Skeletal muscle cell (primary cell): ENCODE results near the gene SCCPDH.
A peak's percentile ranks its signal among the peaks of the same experiment; 100 is the strongest.
"Not testable (repeated sequence)": the region's sequence is repeated elsewhere in the genome, so short reads cannot be mapped to it uniquely, and the experiment has no call there.

Experiments used
- DNase-seq: peaks from one replicate; pipeline ENCODE4 v3.0.0-alpha.2; 2010; ENCODE audit warnings: low read depth
- H3K4me3 ChIP-seq: 2 replicates; pipeline ENCODE4 v1.5.1; 2011; ENCODE audit warnings: low read depth, mild to moderate bottlenecking, control low read depth, low read length, moderate library complexity

The SCCPDH gene

GRCh38 chr1:246735735-246736134 lies 11.5 kb downstream of the SCCPDH start:
- no peak overlapping the region for H3K4me3 ChIP-seq
- DNase-seq: no peak

- H3K4me3 ChIP-seq: no peak overlapping the region
- DNase-seq: no peak
Measured at GRCh38 chr1:246742396-246742795, 18.2 kb downstream of the SCCPDH start.

- H3K4me3 ChIP-seq, DNase-seq: not testable (repeated sequence)
Measured at GRCh38 chr1:246746155-246746554, 21.9 kb downstream of the SCCPDH start.

GRCh38 chr1:246748006-246748405 lies 23.8 kb downstream of the SCCPDH start:
- DNase-seq: no peak
- no peak overlapping the region for H3K4me3 ChIP-seq

- H3K4me3 ChIP-seq: no peak overlapping the region
- DNase-seq: no peak
Measured at GRCh38 chr1:246748867-246749266, 24.7 kb downstream of the SCCPDH start.

- no peak for DNase-seq
- H3K4me3 ChIP-seq: no peak overlapping the region
Measured at GRCh38 chr1:246750752-246751151, 26.5 kb downstream of the SCCPDH start.

GRCh38 chr1:246753670-246754535 lies 29.7 kb downstream of the SCCPDH start:
- peak; percentile 13 for DNase-seq
- H3K4me3 ChIP-seq: no peak overlapping the region

DNA sequence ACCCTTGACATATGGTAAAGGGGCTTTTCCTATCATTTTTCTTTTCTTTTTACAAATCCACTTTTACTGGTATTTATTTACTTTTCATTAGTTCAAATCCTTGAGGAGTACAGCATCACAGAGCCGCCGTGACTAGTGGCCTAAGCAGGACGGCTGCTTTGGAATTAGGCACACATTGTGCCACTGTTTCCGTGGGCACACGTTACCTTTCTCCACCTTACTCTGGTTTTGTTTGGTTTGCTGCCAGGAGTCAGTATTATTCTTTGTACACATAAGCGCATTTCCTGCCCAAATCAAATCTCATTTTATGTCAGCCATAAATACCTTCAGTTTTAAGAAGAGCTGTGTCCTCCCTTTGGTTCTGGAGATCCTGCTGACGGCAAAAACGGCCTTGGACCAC lies 31.2 kb downstream of the SCCPDH start:
- DNase-seq: no peak
- H3K4me3 ChIP-seq: no peak overlapping the region

DNA sequence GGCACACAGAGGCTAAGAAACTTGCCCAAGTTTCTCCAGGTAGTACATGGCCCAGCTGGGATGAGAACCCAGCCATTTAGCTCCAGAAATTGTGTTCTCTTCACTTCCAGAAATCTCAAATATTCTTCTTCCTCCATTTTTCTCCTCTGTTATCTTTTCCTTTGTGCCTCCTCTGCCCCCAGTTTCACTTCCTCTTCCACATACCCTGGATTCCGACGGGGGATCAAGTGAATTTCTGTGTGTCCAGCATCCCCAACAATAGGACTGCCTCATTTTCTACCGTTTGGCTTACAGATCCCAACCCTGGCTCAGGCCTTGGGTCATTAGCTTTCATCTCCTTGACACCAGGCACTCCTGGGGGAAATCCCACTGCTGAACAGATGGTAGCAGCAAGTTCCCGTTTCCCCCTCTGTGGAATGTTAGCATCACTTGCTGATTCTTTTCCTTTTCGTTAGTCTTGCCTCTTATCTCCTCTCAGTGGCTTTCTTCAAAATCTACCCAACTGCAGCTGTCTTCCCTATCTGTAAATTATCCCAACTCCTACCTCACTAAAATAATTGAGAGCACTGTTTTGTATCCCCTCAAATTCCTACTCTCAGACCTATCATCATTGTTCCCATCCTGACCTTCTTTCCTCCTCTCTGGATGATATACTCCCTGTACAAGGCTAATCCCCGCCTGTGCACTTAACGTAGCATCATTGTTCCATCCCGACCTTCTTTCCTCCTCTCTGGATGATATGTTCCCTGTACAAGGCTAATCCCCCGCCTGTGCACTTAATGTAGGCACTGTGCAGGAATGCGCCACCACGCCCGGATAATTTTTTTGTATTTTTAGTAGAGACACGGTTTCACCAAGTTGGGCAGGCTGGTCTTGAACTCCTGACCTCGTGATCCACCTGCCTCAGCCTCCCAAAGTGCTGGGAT lies 36.5 kb downstream of the SCCPDH start:
- DNase-seq: no peak
- H3K4me3 ChIP-seq: no peak overlapping the region

DNA sequence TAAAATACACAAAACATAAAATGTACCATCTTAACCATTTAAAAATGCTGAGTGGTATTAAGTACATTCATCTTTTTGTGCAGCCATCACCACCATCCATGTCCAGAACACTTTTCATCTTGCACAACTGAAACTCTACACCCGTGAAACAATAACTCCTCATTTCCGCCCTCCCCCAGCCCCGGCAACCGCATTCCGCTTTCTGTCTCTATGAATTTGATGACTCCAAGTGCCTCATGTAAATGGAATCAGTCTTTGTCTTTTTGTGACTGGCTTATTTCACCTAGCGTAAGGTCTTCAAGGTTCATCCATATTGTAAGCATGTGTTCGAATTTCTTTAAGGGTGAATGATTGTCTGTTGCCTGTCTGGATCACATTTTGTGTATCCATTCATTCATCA lies 37.2 kb downstream of the SCCPDH start:
- DNase-seq: peak; percentile 21
- H3K4me3 ChIP-seq: no peak overlapping the region

DNA sequence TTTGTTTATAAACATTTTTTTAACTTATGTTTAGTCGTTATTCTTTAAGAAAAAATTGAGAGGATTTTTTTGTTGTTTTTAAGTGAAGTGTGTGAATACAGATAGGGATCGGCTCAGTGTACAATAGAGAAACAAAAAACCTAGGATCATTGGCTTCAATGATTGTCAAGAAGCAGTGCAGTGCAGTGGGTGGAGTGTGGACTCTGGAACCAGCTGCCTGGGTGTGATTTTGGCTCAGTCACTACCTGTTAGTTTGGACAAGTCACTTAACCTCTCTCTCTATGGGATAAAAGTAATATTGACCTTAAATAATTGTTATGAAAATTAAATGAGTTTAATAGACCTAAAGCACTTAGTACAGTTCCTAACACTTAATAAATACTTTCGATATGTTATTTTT lies 41.3 kb downstream of the SCCPDH start:
- no peak overlapping the region for H3K4me3 ChIP-seq
- DNase-seq: no peak

DNA sequence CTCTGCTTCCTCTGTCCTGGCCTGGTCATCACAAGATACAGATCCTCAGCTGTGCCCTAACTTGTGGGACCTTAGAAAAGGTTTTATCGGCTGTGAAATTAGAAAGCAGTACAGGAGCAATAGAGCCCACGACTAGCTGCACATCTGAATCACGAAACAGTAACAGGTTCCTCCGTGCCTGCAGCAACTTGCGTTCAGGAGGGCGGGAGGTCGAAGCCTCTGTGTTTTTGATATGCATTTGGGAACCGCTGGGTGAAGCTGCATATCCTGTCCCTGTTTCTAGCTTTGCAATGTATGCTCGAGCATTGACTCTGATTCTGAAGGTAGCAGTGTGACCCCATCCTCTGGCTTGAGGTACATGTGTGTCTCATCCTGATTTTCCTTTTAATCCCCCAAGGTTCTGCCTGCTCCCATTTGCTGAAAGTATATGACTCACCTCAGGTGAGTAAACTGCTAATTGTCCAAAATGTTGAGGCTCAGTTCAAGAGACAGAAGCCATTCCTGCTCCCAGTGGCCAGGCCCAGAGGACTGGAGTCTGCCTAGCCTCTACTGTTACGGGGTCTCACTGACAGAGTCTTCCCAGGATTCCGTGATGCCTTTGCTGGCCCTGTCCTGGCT lies 44.3 kb downstream of the SCCPDH start:
- no peak for DNase-seq
- no peak overlapping the region for H3K4me3 ChIP-seq

DNA sequence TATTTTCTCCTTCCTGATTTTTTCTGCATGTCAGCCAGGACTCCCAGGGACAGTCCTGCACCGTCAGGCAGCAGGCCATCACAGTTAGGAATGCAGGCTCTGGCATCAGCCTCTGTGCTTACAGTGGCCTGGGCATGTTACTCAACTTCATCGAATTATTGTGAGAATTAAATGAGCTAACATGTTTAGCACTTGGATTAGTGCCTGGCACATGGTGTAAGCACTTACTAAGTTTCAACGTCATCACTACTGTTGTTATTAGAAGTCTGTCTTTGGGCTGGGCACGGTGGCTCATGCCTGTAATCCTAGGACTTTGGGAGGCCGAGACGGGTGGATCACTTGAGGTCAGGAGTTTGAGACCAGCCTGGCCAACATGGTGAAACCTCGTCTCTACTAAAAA lies 45.1 kb downstream of the SCCPDH start:
- H3K4me3 ChIP-seq: no peak overlapping the region

DNA sequence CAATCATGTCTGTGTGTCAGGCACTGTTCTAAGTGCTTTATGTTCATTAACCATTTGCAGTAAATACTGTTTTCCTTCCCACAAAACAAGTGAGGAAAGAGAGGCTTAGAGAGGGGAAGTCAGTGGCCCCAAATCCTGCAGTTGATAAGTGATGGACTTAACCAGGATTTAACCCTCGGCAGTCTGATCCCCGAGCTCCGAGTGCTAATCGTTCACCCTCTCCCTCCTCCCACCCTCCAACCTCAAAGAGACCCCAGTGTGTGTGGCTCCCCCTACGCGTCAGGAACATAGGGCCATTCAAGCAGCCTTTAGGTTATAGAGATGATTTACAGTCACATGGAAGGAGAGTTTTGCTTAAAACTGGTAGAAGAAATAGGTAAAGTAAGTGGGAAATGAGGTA lies 47.2 kb downstream of the SCCPDH start:
- no peak for DNase-seq

More for the DNA sequence above, 45.1 kb downstream of the SCCPDH start:
- peak; percentile 64 for DNase-seq

GRCh38 chr1:246772686-246773085 lies 48.5 kb downstream of the SCCPDH start:
- no peak overlapping the region for H3K4me3 ChIP-seq
- no peak for DNase-seq

More for the DNA sequence above, 47.2 kb downstream of the SCCPDH start:
- H3K4me3 ChIP-seq: no peak overlapping the region

GRCh38 chr1:246773213-246773641 lies 49.0 kb downstream of the SCCPDH start:
- no peak for DNase-seq
- no peak overlapping the region for H3K4me3 ChIP-seq

- DNase-seq: no peak
- no peak overlapping the region for H3K4me3 ChIP-seq
Measured at GRCh38 chr1:246775531-246776385, 51.5 kb downstream of the SCCPDH start.

GRCh38 chr1:246776923-246777322 lies 52.7 kb downstream of the SCCPDH start:
- H3K4me3 ChIP-seq: no peak overlapping the region
- no peak for DNase-seq

GRCh38 chr1:246778663-246779062 lies 54.5 kb downstream of the SCCPDH start:
- DNase-seq: no peak
- H3K4me3 ChIP-seq: no peak overlapping the region
